ENCODE data around the gene MEA1.

GRCh38 chr6:43060755-43061633, 47.2 kb upstream of the MEA1 start:
- TF ChIP-seq CTCF (IDR thresholded peaks at IDR 0.05) (no peak), POLR2A (IDR thresholded peaks at IDR 0.05) (no peak), POLR2AphosphoS5 (IDR thresholded peaks at IDR 0.05) (no peak), EP300 (IDR thresholded peaks at IDR 0.05) (no peak)
